Esophagus muscularis mucosa (tissue), 4 donors: Measurements from ENCODE around the gene ADPRHL1. TPM values are rescaled to one million over a fixed set of nuclear protein-coding genes. Genes with fewer than 3 reads are reported as not detected.

ENCODE experiments used
- DNase-seq: peaks from one replicate; pipeline ENCODE4 v3.0.0-alpha.2; 2017; ENCODE audit errors: extremely low spot score
- H3K27ac ChIP-seq, 4 donors: fragments of 200-600 bp; sonication (generic); replicated peaks in 1 of 4; 1 replicate in 3 of 4; 2 replicates in 1 of 4; pipeline ENCODE4 v1.5.1; 2016 to 2019; ENCODE audit warnings: mild to moderate bottlenecking in 1 of 4
- H3K27me3 ChIP-seq, 4 donors: fragments of 200-600 bp; sonication (generic); one replicate each; pipeline versions ENCODE4 v1.5.1 to v1.6.0; 2016 to 2019
- H3K36me3 ChIP-seq, 4 donors: fragments of 200-600 bp; sonication (generic); one replicate each; pipeline ENCODE4 v1.5.1; 2016 to 2019
- H3K4me1 ChIP-seq, 4 donors: fragments of 200-600 bp; sonication (generic); one replicate each; pipeline ENCODE4 v1.5.1; 2016 to 2019
- H3K4me3 ChIP-seq, 4 donors: fragments of 200-600 bp; sonication (generic); 1 replicate in 2 of 4; 2 replicates in 2 of 4; pipeline ENCODE4 v1.5.1; 2016 to 2019; ENCODE audit warnings: mild to moderate bottlenecking in 4 of 4, moderate library complexity in 1 of 4
- H3K9me3 ChIP-seq, 4 donors: fragments of 200-600 bp; sonication (generic); 1 replicate in 3 of 4; 2 replicates in 1 of 4; pipeline ENCODE4 v1.5.1; 2016 to 2019
- CTCF ChIP-seq, 3 experiments: fragments of 200-600 bp in 2 of 3; fragments of 450-650 bp in 1 of 3; sonication (generic) in 2 of 3; IDR thresholded peaks; one replicate each; pipeline ENCODE4 v1.5.1; 2017 to 2019; ENCODE audit warnings: antibody characterized with exemption in 3 of 3, mild to moderate bottlenecking in 2 of 3, moderate library complexity in 1 of 3
- EP300 ChIP-seq: sonication (generic); formaldehyde crosslinking; IDR thresholded peaks from one replicate; pipeline ENCODE4 v1.6.1; 2017; ENCODE audit warnings: antibody characterized with exemption
- POLR2AphosphoS5 ChIP-seq, 2 donors: sonication (generic); formaldehyde crosslinking; IDR thresholded peaks; one replicate each; pipeline ENCODE4 v1.6.1; 2017; ENCODE audit warnings: antibody characterized with exemption in 2 of 2
- WGBS: methylation state at CpG from one replicate; pipeline ENCODE4 v1.1.5; 2018; 5-methylcytosine and 5-hydroxymethylcytosine counted together
- intact Hi-C: fragments of 100-400 bp; cut with DNase I; formaldehyde crosslinking; loops from one replicate; pipeline ENCODE4 v1.15.1; 2023
- small RNA-seq, 3 donors: library from RNA; depleted of rRNA; stranded (forward); fragments of <200 nt; gene quantifications; one replicate each; pipeline ENCODE3, GENCODE V24; 2016
- total RNA-seq, 4 donors: library from RNA; depleted of rRNA; stranded (reverse); fragments of >200 nt; gene quantifications; one replicate each; pipeline versions ENCODE4 v1.1.0 to v1.2.1, GENCODE V29; 2016

The ADPRHL1 gene
- total RNA-seq, 4 donors from 2014 or later, result 6.9 to 26.2 (median 11.0) TPM

- no peak overlapping the region for H3K27ac ChIP-seq
- WGBS, result 92% methylated on average over 32 of the region's 32 CpGs
- TF ChIP-seq POLR2AphosphoS5 (IDR thresholded peaks at IDR 0.05), result no peak
- TF ChIP-seq EP300, result no peak
- no peak for TF ChIP-seq CTCF (IDR thresholded peaks at IDR 0.05)
- no peaks in the 10 kb centered on the region for H3K9me3 ChIP-seq
- no peaks in the 10 kb centered on the region for H3K27me3 ChIP-seq
- no peak overlapping the region for H3K4me3 ChIP-seq
- H3K36me3 ChIP-seq, result peaks cover 0 to 61% (median 24%) of the 10 kb centered on the region in 4 donors
- intact Hi-C loops, result no loop called here
- no peaks in the 10 kb centered on the region for H3K4me1 ChIP-seq
- no peak for DNase-seq
These were observed 103.0 kb downstream of the ADPRHL1 start for GRCh38 chr13:113350065-113350937.

Small RNA genes lying within 50 kb of the gene (small RNA-seq; reads per million reads assigned to genes)
- gene RNU1-16P, result 0 reads per million in 3 donors

Other genes starting within 250 kb of the ADPRHL1 start
- gene PCID2, start 244.8 kb downstream of the ADPRHL1 start, total RNA-seq, result 10 to 100 TPM; 34.5 to 46.9 (median 42.3) TPM
- gene CUL4A, start 243.9 kb downstream of the ADPRHL1 start, total RNA-seq, result 100 to 1,000 TPM in 3 of 4 donors, 10 to 100 TPM in 1; 93.4 to 154 (median 122) TPM
- gene LAMP1, start 156.2 kb downstream of the ADPRHL1 start, total RNA-seq, result 100 to 1,000 TPM in 3 of 4 donors, 10 to 100 TPM in 1; 99.7 to 168 (median 133) TPM
- gene GRTP1, start 89.4 kb downstream of the ADPRHL1 start, total RNA-seq, result 10 to 100 TPM in 2 of 4 donors, 1 to 10 TPM in 2; 6.4 to 11.7 (median 8.7) TPM
- 10 to 100 TPM; 13.6 to 32.5 (median 24.5) TPM for gene DCUN1D2, start 37.2 kb upstream of the ADPRHL1 start, total RNA-seq
- gene TFDP1, start 131.3 kb upstream of the ADPRHL1 start, total RNA-seq, result 10 to 100 TPM; 30.7 to 42.2 (median 32.1) TPM
- gene ATP4B, start 204.7 kb upstream of the ADPRHL1 start, total RNA-seq, result not detected
- under 1 TPM in 1 of 4 donors, not detected in 3; under 0.01 TPM for gene GRK1, start 213.7 kb upstream of the ADPRHL1 start, total RNA-seq